Muscle layer of duodenum (tissue), 2 donors: ENCODE results near the gene YAF2.

Experiments used
- H3K27ac ChIP-seq: one replicate; pipeline ENCODE4 v1.7.0; 2013; ENCODE audit warnings: mild to moderate bottlenecking, low read length
- H3K27me3 ChIP-seq: one replicate; pipeline ENCODE4 v1.7.0; 2013; ENCODE audit warnings: low read depth, mild to moderate bottlenecking, control low read depth, low read length
- H3K36me3 ChIP-seq, 2 donors: one replicate each; pipeline ENCODE4 v1.7.0; 2013; ENCODE audit warnings: low read length in 2 of 2, control low read depth in 1 of 2, mild to moderate bottlenecking in 1 of 2; ENCODE audit not compliant: insufficient read depth in 2 of 2, control insufficient read depth in 1 of 2
- H3K4me1 ChIP-seq, 2 donors: one replicate each; pipeline ENCODE4 v1.7.0; 2013; ENCODE audit warnings: low read length in 2 of 2, mild to moderate bottlenecking in 2 of 2, control low read depth in 1 of 2, moderate library complexity in 1 of 2; ENCODE audit not compliant: insufficient read depth in 2 of 2, control insufficient read depth in 1 of 2
- H3K4me3 ChIP-seq, 2 donors: one replicate each; pipeline ENCODE4 v1.7.0; 2013; ENCODE audit warnings: low read length in 2 of 2, low read depth in 1 of 2, mild to moderate bottlenecking in 1 of 2
- H3K9me3 ChIP-seq, 2 donors: one replicate each; pipeline ENCODE4 v1.7.0; 2013; ENCODE audit warnings: low read length in 2 of 2, control low read depth in 1 of 2, mild to moderate bottlenecking in 1 of 2; ENCODE audit not compliant: control insufficient read depth in 1 of 2
- donor health status: healthy.

Gene YAF2

GRCh38 chr12:42275499-42275898, 37.5 kb upstream of the YAF2 start:
- H3K36me3 ChIP-seq, result no peaks in the 10 kb centered on the region
- H3K4me3 ChIP-seq, result no peak overlapping the region
- H3K9me3 ChIP-seq, result no peaks in the 10 kb centered on the region
- no peaks in the 10 kb centered on the region for H3K27me3 ChIP-seq
- no peaks in the 10 kb centered on the region for H3K4me1 ChIP-seq
- H3K27ac ChIP-seq, result no peak overlapping the region

DNA sequence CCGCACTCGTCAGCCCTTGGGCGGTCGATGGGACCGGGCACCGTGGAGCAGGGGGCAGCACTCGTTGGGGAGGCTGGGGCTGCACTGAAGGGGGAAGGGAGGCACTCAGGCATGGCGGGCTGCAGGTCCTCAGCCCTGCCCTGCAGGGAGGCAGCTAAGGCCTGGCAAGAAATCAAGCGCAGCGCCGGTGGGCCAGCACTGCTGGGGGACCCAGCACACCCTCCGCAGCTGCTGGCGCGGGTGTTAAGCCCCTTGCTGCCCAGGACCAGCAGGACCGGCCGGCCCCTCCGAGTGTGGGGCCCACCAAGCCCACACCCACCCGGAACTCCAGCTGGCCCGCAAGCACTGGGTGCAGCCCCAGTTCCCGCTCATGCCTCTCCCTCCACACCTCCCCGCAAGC, 35.7 kb upstream of the YAF2 start:
- no peaks in the 10 kb centered on the region for H3K36me3 ChIP-seq
- H3K9me3 ChIP-seq, result no peaks in the 10 kb centered on the region
- no peak overlapping the region for H3K27ac ChIP-seq

DNA sequence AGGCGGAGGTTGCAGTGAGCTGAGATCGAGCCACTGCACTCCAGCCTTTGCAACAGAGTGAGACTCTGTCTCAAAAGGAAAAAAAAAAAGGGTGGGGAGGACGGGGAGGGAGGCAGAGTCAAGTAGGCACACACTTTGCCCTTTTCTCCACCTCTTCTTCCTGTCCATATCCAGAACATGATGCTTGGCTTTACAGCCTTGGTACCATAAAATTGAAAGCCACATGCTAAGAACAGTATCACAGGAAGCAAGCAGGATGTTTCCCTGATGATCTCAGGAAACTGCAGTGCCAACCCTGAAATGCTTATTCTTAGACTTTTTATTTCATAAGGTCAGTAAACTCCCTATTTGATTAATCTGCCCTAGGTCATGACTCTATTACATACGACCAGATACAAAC, 32.5 kb upstream of the YAF2 start:
- Histone ChIP-seq H3K36me3 (no peaks in the 10 kb centered on the region), H3K4me1 (no peaks in the 10 kb centered on the region), H3K4me3 (no peak overlapping the region), H3K9me3 (no peaks in the 10 kb centered on the region), H3K27me3 (no peaks in the 10 kb centered on the region), H3K27ac (no peak overlapping the region)

More for the DNA sequence above, 35.7 kb upstream of the YAF2 start:
- Histone ChIP-seq H3K4me3 (no peak overlapping the region), H3K4me1 (no peaks in the 10 kb centered on the region), H3K27me3 (no peaks in the 10 kb centered on the region)

- H3K27me3 ChIP-seq, result no peaks in the 10 kb centered on the region
- no peaks in the 10 kb centered on the region for H3K9me3 ChIP-seq
- H3K4me1 ChIP-seq, result no peaks in the 10 kb centered on the region
- H3K27ac ChIP-seq, result no peak overlapping the region
- no peak overlapping the region for H3K4me3 ChIP-seq
- no peaks in the 10 kb centered on the region for H3K36me3 ChIP-seq
Observed at GRCh38 chr12:42267413-42268190, 29.6 kb upstream of the YAF2 start.

DNA sequence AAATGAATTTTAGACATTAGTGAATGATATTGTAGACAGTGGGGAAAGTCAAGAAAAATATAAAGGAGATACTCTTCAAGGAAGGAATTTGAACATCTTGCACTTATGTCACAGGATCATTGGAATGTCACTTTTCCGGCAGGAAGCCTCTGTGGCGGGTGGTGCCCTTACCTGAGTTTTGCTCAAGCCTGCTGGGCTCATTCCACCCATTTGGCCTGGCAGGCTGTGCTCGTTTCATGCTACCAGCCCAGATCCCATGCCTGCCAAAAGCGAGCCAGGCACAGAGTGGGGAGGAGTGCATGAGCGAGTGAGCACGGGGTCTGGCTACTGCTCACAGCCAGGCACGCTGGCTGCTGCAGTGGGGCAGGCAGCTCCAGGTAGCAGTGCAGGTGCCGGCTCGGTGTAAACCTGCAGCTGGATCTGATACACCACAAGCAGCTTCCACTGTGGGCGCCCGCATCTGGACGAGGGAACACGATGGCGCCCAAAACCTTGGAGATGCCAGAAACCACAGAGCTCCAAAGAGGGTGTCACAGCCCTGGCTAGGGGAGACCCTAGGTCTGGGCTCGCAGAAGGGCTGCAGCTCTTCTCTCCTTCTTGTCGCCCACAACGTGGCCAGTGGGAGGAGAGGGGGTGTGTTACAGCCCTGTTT, 28.7 kb upstream of the YAF2 start:
- H3K27me3 ChIP-seq, result no peaks in the 10 kb centered on the region
- H3K36me3 ChIP-seq, result no peaks in the 10 kb centered on the region
- H3K9me3 ChIP-seq, result no peaks in the 10 kb centered on the region
- H3K4me1 ChIP-seq, result no peaks in the 10 kb centered on the region
- H3K4me3 ChIP-seq, result no peak overlapping the region
- H3K27ac ChIP-seq, result no peak overlapping the region

DNA sequence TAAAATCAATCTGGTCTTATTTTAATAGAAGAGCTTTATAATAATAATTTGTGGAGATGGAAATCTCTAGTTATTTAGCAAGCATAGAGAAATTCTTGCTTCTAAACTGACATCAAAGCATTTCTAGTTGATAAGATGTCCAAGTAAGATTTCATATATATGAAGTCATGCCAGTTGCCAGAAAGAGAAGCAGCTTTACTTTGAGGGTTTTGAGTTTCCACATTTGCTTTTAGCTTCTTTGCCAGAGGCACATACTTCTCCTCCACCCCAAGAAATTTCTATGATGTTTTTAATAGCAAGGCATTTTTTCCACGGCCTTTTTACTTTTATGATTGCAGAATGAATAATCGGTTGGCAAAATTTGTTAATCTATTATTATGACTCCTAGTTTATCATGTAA, 24.2 kb upstream of the YAF2 start:
- no peaks in the 10 kb centered on the region for H3K9me3 ChIP-seq
- no peaks in the 10 kb centered on the region for H3K36me3 ChIP-seq
- H3K27ac ChIP-seq, result no peak overlapping the region
- no peaks in the 10 kb centered on the region for H3K27me3 ChIP-seq
- H3K4me1 ChIP-seq, result no peaks in the 10 kb centered on the region
- no peak overlapping the region for H3K4me3 ChIP-seq

GRCh38 chr12:42261708-42262107, 23.7 kb upstream of the YAF2 start:
- Histone ChIP-seq H3K4me1 (no peaks in the 10 kb centered on the region), H3K27me3 (no peaks in the 10 kb centered on the region), H3K4me3 (no peak overlapping the region), H3K9me3 (no peaks in the 10 kb centered on the region), H3K36me3 (no peaks in the 10 kb centered on the region), H3K27ac (no peak overlapping the region)

DNA sequence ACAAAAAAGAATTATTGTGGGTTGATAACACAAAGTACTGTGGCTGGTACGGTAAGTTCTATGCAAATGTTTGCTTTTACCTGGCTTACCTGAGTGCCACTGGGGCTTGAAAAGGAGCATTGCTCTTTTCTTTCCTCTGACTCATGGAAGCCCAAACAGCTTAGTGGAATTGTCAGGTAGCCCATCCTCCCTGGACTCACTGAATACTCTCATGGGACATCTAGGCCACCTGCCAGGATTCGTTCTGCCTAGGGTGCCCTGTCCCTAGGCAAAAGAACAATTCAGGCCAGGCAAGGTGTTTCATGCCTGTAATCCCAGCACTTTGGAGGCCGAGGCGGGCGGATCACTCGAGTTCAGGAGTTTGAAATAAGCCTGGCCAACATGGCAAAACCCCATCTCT, 22.5 kb upstream of the YAF2 start:
- no peaks in the 10 kb centered on the region for H3K4me1 ChIP-seq
- H3K27ac ChIP-seq, result no peak overlapping the region
- no peak overlapping the region for H3K4me3 ChIP-seq
- H3K9me3 ChIP-seq, result no peaks in the 10 kb centered on the region
- no peaks in the 10 kb centered on the region for H3K36me3 ChIP-seq
- no peaks in the 10 kb centered on the region for H3K27me3 ChIP-seq

DNA sequence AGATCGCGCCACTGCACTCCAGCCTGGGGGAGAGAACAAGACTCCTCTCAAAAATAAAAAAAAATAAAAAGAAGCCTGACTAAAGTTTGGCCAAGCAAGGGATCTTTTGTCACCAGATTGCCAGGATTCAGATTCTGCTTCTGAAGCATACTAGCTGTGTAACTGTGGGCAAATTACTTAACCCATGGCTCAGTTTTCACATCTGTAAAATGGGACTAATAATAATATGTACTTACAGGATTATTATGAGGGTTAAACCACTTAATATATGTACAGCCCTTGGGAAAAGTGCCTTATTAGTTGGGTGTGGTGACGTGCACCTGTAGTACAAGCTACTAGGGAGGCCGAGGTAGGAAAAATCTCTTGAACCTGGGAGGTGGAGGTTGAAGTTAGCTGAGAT, 21.7 kb upstream of the YAF2 start:
- Histone ChIP-seq H3K36me3 (no peaks in the 10 kb centered on the region), H3K27ac (no peak overlapping the region), H3K4me3 (no peak overlapping the region), H3K9me3 (no peaks in the 10 kb centered on the region), H3K4me1 (no peaks in the 10 kb centered on the region), H3K27me3 (no peaks in the 10 kb centered on the region)

DNA sequence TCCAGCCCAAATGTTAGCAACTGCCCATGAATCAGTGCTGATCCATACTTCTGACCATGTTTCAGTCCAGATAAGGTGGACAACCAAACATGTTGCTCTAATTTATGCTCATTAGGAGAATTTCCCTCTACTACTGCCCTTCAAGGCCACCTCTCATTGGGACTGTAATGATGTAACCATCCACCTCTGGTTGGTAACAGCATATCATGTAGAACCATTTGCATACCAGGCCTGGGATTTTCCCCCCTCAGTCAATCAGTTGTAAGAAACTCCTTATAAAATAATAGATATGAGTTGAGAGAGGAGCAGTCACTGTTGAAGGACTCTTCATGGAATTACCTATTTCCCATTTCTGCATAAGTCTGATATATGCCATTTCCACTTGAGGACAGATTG, 17.8 kb upstream of the YAF2 start:
- no peak overlapping the region for H3K4me3 ChIP-seq
- no peaks in the 10 kb centered on the region for H3K4me1 ChIP-seq
- no peak overlapping the region for H3K27ac ChIP-seq
- no peaks in the 10 kb centered on the region for H3K9me3 ChIP-seq
- H3K27me3 ChIP-seq, result no peaks in the 10 kb centered on the region
- no peaks in the 10 kb centered on the region for H3K36me3 ChIP-seq

- no peaks in the 10 kb centered on the region for H3K9me3 ChIP-seq
- no peaks in the 10 kb centered on the region for H3K27me3 ChIP-seq
- no peak overlapping the region for H3K27ac ChIP-seq
- no peak overlapping the region for H3K4me3 ChIP-seq
- H3K4me1 ChIP-seq, result no peaks in the 10 kb centered on the region
- H3K36me3 ChIP-seq, result no peaks in the 10 kb centered on the region
Observed at GRCh38 chr12:42255221-42255865, 17.3 kb upstream of the YAF2 start.
